ENCODE data around the gene MYH9.

- no peak for TF ChIP-seq CTCF (IDR thresholded peaks at IDR 0.05; ENCODE audit: low read depth, low read length, poor library complexity, severe bottlenecking)
- TF ChIP-seq EZH2phosphoT487 (IDR thresholded peaks at IDR 0.05; ENCODE audit: borderline replicate concordance, low read length) = no peak
Observed at GRCh38 chr22:36364255-36365019, 23.3 kb downstream of the MYH9 start.

All from DOHH2 (cell line).